HCT116 (cell line): ENCODE results near the gene GATB. TPM values are rescaled to one million over a fixed set of nuclear protein-coding genes. Genes with fewer than 3 reads are reported as not detected.

Source experiments
- ATAC-seq: fragments of 200-7000 bp; cut with Tn5 transposase; 2 replicates; pipeline ENCODE4 v1.9.1; 2020; ENCODE audit warnings: mild to moderate bottlenecking, moderate library complexity
- BruUV-seq: library from RNA; stranded (reverse); fragments of 400-500 nt; replicated peaks from 2 replicates; lab custom pipeline; 2021; lab: Mats Ljungman, UMichigan
- CTCF ChIA-PET: fragments of 300-600 bp; sonication (Branson Sonifier 250); formaldehyde crosslinking; loops from one replicate; lab custom pipeline; 2021; ENCODE audit warnings: antibody characterized with exemption; lab: Charles Lee
- POLR2A ChIA-PET: fragments of 300-600, 350-600 bp; sonication (Branson Sonifier 250); formaldehyde crosslinking; loops from one replicate; lab custom pipeline; 2021; ENCODE audit warnings: antibody characterized with exemption; lab: Charles Lee
- RAD21 ChIA-PET, 2 experiments: fragments of 300-600 bp; sonication (Branson Sonifier 250); formaldehyde crosslinking; loops; one replicate each; lab custom pipeline; 2023; ENCODE audit warnings: low total read pairs in 2 of 2; ENCODE audit not compliant: uncharacterized antibody in 2 of 2, unreplicated experiment in 2 of 2, low non-redundant PET in 1 of 2; lab: Charles Lee
- DNase-seq: peaks from one replicate; pipeline ENCODE4 v3.0.0-alpha.2; 2010; ENCODE audit warnings: low read depth, low spot score
- H2AFZ ChIP-seq: fragments of 200-600 bp; shearing (Covaris generic), sonication (generic); 2 replicates; pipeline ENCODE4 v1.6.1; 2017; ENCODE audit warnings: low read depth, mixed run types, mixed read lengths, antibody characterized with exemption, low read length; ENCODE audit not compliant: poor library complexity, severe bottlenecking
- H3K27ac ChIP-seq: 2 replicates; pipeline ENCODE4 v1.5.1; 2012; ENCODE audit warnings: low read depth, low read length
- H3K27me3 ChIP-seq: fragments of 200-600 bp; sonication (generic); 2 replicates; pipeline ENCODE4 v1.6.1; 2016; ENCODE audit warnings: mixed run types, low read length, mixed read lengths; ENCODE audit not compliant: insufficient read depth
- H3K36me3 ChIP-seq, 2 experiments: fragments of 200-500 bp in 1 of 2; fragments of 200-600 bp in 1 of 2; sonication (Bioruptor generic) in 1 of 2; sonication (generic) in 1 of 2; 2 replicates each; pipeline versions ENCODE4 v1.5.1 to v1.6.1; 2014 to 2016; ENCODE audit warnings: low read length in 2 of 2, inconsistent platforms in 1 of 2, mixed read lengths in 1 of 2, mixed run types in 1 of 2; ENCODE audit not compliant: insufficient read depth in 2 of 2, control insufficient read depth in 1 of 2
- H3K4me1 ChIP-seq, 2 experiments: fragments of 200-600 bp in 1 of 2; sonication (generic) in 1 of 2; 2 replicates each; pipeline versions ENCODE4 v1.5.1 to v1.6.1; 2012 to 2017; ENCODE audit warnings: low read length in 2 of 2, inconsistent platforms in 1 of 2, mild to moderate bottlenecking in 1 of 2, mixed read lengths in 1 of 2, mixed run types in 1 of 2, moderate library complexity in 1 of 2; ENCODE audit not compliant: insufficient read depth in 2 of 2, control insufficient read depth in 1 of 2
- H3K4me2 ChIP-seq: fragments of 200-600 bp; sonication (generic); 2 replicates; pipeline ENCODE4 v1.6.1; 2017; ENCODE audit warnings: mixed run types, low read length, mixed read lengths
- H3K4me3 ChIP-seq, 2 experiments: fragments of 200-600 bp in 1 of 2; sonication (generic) in 1 of 2; replicated peaks in 1 of 2; 2 replicates each; pipeline ENCODE4 v1.5.1; 2011 to 2016; ENCODE audit warnings: low read length in 2 of 2, control low read depth in 1 of 2, low read depth in 1 of 2, mild to moderate bottlenecking in 1 of 2, mixed read lengths in 1 of 2, mixed run types in 1 of 2
- H3K79me2 ChIP-seq: fragments of 200-600 bp; sonication (generic); 2 replicates; pipeline ENCODE4 v1.6.1; 2017; ENCODE audit warnings: mild to moderate bottlenecking, mixed run types, low read length, moderate library complexity, mixed read lengths; ENCODE audit not compliant: insufficient read depth
- H3K9ac ChIP-seq: fragments of 200-600 bp; sonication (generic); 2 replicates; pipeline ENCODE4 v1.6.1; 2016; ENCODE audit warnings: low read length, mixed read lengths
- H3K9me2 ChIP-seq: fragments of 200-600 bp; sonication (generic), shearing (Covaris generic); 2 replicates; pipeline ENCODE4 v1.6.1; 2017; ENCODE audit warnings: mixed run types, mild to moderate bottlenecking, moderate library complexity; ENCODE audit not compliant: insufficient read depth
- H3K9me3 ChIP-seq, 2 experiments: fragments of 200-500 bp in 1 of 2; fragments of 200-600 bp in 1 of 2; sonication (Bioruptor generic) in 1 of 2; sonication (generic) in 1 of 2; 2 replicates each; pipeline ENCODE4 v1.6.1; 2014 to 2017; ENCODE audit warnings: low read length in 2 of 2, mixed read lengths in 2 of 2, inconsistent platforms in 1 of 2, low read depth in 1 of 2, mild to moderate bottlenecking in 1 of 2, mixed run types in 1 of 2, moderate library complexity in 1 of 2; ENCODE audit not compliant: control insufficient read depth in 1 of 2, insufficient read depth in 1 of 2
- H4K20me1 ChIP-seq: fragments of 200-600 bp; sonication (generic), shearing (Covaris generic); 2 replicates; pipeline ENCODE4 v1.6.1; 2017; ENCODE audit warnings: mixed run types, mild to moderate bottlenecking, moderate library complexity; ENCODE audit not compliant: insufficient read depth
- CBX3 ChIP-seq: IDR thresholded peaks from 2 replicates; pipeline ENCODE4 v1.6.1; 2012; ENCODE audit warnings: low read depth
- CEBPB ChIP-seq: IDR thresholded peaks from 2 replicates; pipeline ENCODE4 v1.6.1; 2012; ENCODE audit warnings: low read depth
- EGR1 ChIP-seq: IDR thresholded peaks from 2 replicates; pipeline ENCODE4 v1.6.1; 2012; ENCODE audit warnings: low read depth
- EZH2 ChIP-seq: fragments of 200-600 bp; sonication (generic); IDR thresholded peaks from 2 replicates; pipeline ENCODE4 v1.6.1; 2017; ENCODE audit warnings: antibody characterized with exemption, mixed run types
- EZH2phosphoT487 ChIP-seq: fragments of 200-600 bp; IDR thresholded peaks from 2 replicates; pipeline ENCODE4 v1.6.1; 2018; ENCODE audit warnings: antibody characterized with exemption, borderline replicate concordance
- FOSL1 ChIP-seq: IDR thresholded peaks from 2 replicates; pipeline ENCODE4 v1.6.1; 2012; ENCODE audit warnings: low read depth
- JUND ChIP-seq: IDR thresholded peaks from 2 replicates; pipeline ENCODE4 v1.6.1; 2012
- MAX ChIP-seq: IDR thresholded peaks from 2 replicates; pipeline ENCODE4 v1.6.1; 2012
- POLR2A ChIP-seq: IDR thresholded peaks from 2 replicates; pipeline ENCODE4 v1.7.0; 2011; ENCODE audit warnings: borderline replicate concordance; ENCODE audit not compliant: insufficient read depth, insufficient read length; ENCODE audit errors: extremely low read depth
- POLR2AphosphoS5 ChIP-seq: IDR thresholded peaks from 2 replicates; pipeline ENCODE4 v1.6.1; 2011; ENCODE audit warnings: mild to moderate bottlenecking, low read depth, low read length, moderate library complexity
- RAD21 ChIP-seq: IDR thresholded peaks from 2 replicates; pipeline ENCODE4 v1.6.1; 2012; ENCODE audit warnings: low read depth, mild to moderate bottlenecking
- REST ChIP-seq: IDR thresholded peaks from 2 replicates; pipeline ENCODE4 v1.6.1; 2012; ENCODE audit warnings: low read depth
- SIN3A ChIP-seq: IDR thresholded peaks from 2 replicates; pipeline ENCODE4 v1.6.1; 2012; ENCODE audit warnings: low read depth
- SP1 ChIP-seq: IDR thresholded peaks from 2 replicates; pipeline ENCODE4 v1.6.1; 2012; ENCODE audit warnings: low read depth
- SRF ChIP-seq: IDR thresholded peaks from 2 replicates; pipeline ENCODE4 v1.6.1; 2012; ENCODE audit warnings: low read depth
- TCF7L2 ChIP-seq: IDR thresholded peaks from 2 replicates; pipeline ENCODE4 v1.7.0; 2011; ENCODE audit warnings: borderline replicate concordance, inconsistent platforms; ENCODE audit not compliant: insufficient read depth, insufficient read length; ENCODE audit errors: extremely low read depth
- YY1 ChIP-seq: IDR thresholded peaks from 2 replicates; pipeline ENCODE4 v1.6.1; 2011; ENCODE audit warnings: low read length, low read depth, moderate library complexity, mild to moderate bottlenecking; ENCODE audit not compliant: insufficient replicate concordance; ENCODE audit errors: extremely low read depth
- ZBTB33 ChIP-seq: IDR thresholded peaks from 2 replicates; pipeline ENCODE4 v1.6.1; 2011; ENCODE audit warnings: mild to moderate bottlenecking, low read length, moderate library complexity; ENCODE audit not compliant: insufficient replicate concordance; ENCODE audit errors: extremely low read depth
- ZFX ChIP-seq: fragments of 450-650 bp; IDR thresholded peaks from 2 replicates; pipeline ENCODE4 v1.6.1; 2017
- ZNF274 ChIP-seq: fragments of 200-500 bp; sonication (Bioruptor generic); IDR thresholded peaks from 2 replicates; pipeline ENCODE4 v1.6.1; 2014; ENCODE audit warnings: mild to moderate bottlenecking, low read depth, low read length, inconsistent platforms
- intact Hi-C: fragments of 100-400 bp; cut with micrococcal nuclease; formaldehyde crosslinking; loops from 2 replicates; pipeline ENCODE4 v1.10.0; 2022
- total RNA-seq: library from RNA; stranded (reverse); gene quantifications from one replicate; pipeline ENCODE4 v1.2.1, GENCODE V29; 2021; ENCODE audit not compliant: unreplicated experiment

Gene GATB
- total RNA-seq, 1 experiment from 2014 or later: 29.3 TPM

DNA sequence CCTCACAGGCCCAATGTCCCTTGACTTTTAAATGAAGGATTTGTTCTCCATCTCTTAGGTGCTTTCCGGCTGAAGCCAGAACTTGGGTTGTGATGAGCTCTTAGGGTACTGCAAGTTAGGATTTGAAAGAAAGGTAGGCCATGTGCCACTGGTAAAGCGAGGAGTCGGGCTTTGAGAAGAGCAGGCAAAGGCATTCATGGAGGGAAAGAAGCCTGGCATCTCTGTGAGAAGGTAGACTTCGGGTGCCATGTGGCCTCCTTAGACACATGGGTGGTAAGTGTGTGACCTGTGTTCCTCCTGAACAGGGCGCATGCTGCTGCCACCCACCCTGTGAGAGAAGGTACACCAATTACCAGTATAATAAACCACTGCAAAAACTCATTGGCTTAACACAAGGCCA, 102.9 kb downstream of the GATB start:
- intact Hi-C loops: no loop called here
- ATAC-seq (no peak), DNase-seq (no peak)
- Histone ChIP-seq H3K9me2 (no peaks in the 10 kb centered on the region), H3K36me3 (no peaks in the 10 kb centered on the region), H3K9me3 (no peaks in the 10 kb centered on the region), H2AFZ (no peak overlapping the region), H3K4me1 (no peaks in the 10 kb centered on the region), H3K4me2 (no peak overlapping the region), H4K20me1 (no peaks in the 10 kb centered on the region), H3K9ac (no peak overlapping the region), H3K4me3 (no peak overlapping the region), H3K79me2 (no peaks in the 10 kb centered on the region), H3K27me3 (no peaks in the 10 kb centered on the region), H3K27ac (no peak overlapping the region)
- RAD21 ChIA-PET: no interaction called here
- CTCF ChIA-PET: no interaction called here
- POLR2A ChIA-PET: no interaction called here
- no peak for TF ChIP-seq MAX
- TF ChIP-seq ZNF274: no peak
- no peak for TF ChIP-seq EGR1
- TF ChIP-seq SIN3A: no peak
- TF ChIP-seq ZBTB33: no peak
- TF ChIP-seq FOSL1: no peak
- TF ChIP-seq EZH2phosphoT487: no peak
- TF ChIP-seq CBX3: no peak
- TF ChIP-seq REST: no peak
- no peak for TF ChIP-seq CEBPB
- TF ChIP-seq JUND: no peak
- TF ChIP-seq SRF: no peak
- no peak for TF ChIP-seq EZH2
- TF ChIP-seq TCF7L2: no peak
- TF ChIP-seq POLR2AphosphoS5: no peak
- TF ChIP-seq SP1: no peak
- TF ChIP-seq ZFX: no peak
- TF ChIP-seq RAD21: no peak
- TF ChIP-seq POLR2A: no peak
- no peak for TF ChIP-seq YY1
- BruUV-seq: no TSS peak
